Urinary bladder (tissue), 4 donors: ENCODE results near the gene ZACN. TPM values are rescaled to one million over a fixed set of nuclear protein-coding genes. Genes with fewer than 3 reads are reported as not detected.

Experiments used
- DNase-seq: peaks from one replicate; pipeline ENCODE4 v3.0.0-alpha.2; 2015; ENCODE audit errors: extremely low spot score
- H3K27ac ChIP-seq: one replicate; pipeline ENCODE4 v1.5.1; 2013; ENCODE audit warnings: low read depth, mild to moderate bottlenecking, moderate library complexity
- H3K36me3 ChIP-seq: one replicate; pipeline ENCODE4 v1.6.1; 2013; ENCODE audit warnings: mild to moderate bottlenecking, moderate library complexity; ENCODE audit not compliant: insufficient read depth
- H3K4me1 ChIP-seq: one replicate; pipeline ENCODE4 v1.6.1; 2013; ENCODE audit warnings: mild to moderate bottlenecking, moderate library complexity; ENCODE audit not compliant: insufficient read depth
- H3K4me3 ChIP-seq: one replicate; pipeline ENCODE4 v1.5.1; 2013; ENCODE audit warnings: low read depth, low read length
- WGBS: extraction: QIAGEN DNeasy Blood & Tissue Kit; methylation state at CpG from one replicate; pipeline ENCODE4 v1.1.7; 2013; 5-methylcytosine and 5-hydroxymethylcytosine counted together
- polyA plus RNA-seq: library from polyadenylated mRNA; stranded (reverse); fragments of 200-250 nt; gene quantifications from one replicate; pipeline ENCODE4 v1.2.3, GENCODE V29; 2013
- small RNA-seq: library from RNA; depleted of rRNA; stranded (forward); fragments of <200 nt; gene quantifications from one replicate; pipeline ENCODE3, GENCODE V24; 2014
- total RNA-seq: library from RNA; depleted of rRNA; stranded (reverse); fragments of >200 nt; gene quantifications from one replicate; pipeline ENCODE4 v1.2.3, GENCODE V29; 2014
- donor health status: healthy with polysubstance abuse.
- donor health status: healthy.

Gene ZACN
- total and polyA plus RNA-seq, 2 donors = 2.2 TPM; not detected in 1

DNA sequence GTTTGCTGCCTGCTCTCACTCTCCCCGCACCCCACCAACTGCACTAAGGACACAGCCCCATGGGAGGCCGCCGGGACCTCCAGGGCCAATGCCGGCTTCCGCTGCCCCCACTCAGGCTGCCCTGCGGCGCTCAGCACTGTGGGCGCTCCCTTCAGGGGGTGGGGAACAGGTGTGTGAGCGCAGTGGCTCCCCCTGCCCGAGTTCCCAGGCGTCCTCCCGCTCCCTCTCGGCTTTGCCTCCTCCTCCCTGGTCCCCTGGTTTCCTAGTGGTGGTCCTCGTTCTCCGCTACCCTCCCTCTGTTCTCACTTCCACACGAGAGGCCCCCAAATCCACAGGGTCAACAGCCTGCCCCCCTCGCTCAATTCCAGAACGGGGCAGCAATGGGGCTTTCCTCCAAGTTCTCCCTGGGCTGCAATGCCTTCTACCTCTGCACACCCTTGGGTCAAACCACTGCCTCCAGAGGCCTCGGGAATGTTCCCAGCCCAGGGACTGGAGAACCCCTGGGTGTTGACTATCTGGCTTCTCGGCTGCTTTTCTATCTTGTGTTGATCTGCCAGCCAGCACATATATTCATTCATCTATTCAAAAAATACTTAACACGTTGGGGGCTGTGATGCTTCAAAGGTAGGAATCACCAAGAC, 52.2 kb downstream of the ZACN start:
- no peak overlapping the region for H3K4me3 ChIP-seq
- whole genome bisulfite sequencing = 46% methylated on average over 21 of the region's 21 CpGs
- H3K27ac ChIP-seq = peak overlapping the region; percentile 90
- H3K4me1 ChIP-seq = no peaks in the 10 kb centered on the region
- DNase-seq = no peak
- no peaks in the 10 kb centered on the region for H3K36me3 ChIP-seq

DNA sequence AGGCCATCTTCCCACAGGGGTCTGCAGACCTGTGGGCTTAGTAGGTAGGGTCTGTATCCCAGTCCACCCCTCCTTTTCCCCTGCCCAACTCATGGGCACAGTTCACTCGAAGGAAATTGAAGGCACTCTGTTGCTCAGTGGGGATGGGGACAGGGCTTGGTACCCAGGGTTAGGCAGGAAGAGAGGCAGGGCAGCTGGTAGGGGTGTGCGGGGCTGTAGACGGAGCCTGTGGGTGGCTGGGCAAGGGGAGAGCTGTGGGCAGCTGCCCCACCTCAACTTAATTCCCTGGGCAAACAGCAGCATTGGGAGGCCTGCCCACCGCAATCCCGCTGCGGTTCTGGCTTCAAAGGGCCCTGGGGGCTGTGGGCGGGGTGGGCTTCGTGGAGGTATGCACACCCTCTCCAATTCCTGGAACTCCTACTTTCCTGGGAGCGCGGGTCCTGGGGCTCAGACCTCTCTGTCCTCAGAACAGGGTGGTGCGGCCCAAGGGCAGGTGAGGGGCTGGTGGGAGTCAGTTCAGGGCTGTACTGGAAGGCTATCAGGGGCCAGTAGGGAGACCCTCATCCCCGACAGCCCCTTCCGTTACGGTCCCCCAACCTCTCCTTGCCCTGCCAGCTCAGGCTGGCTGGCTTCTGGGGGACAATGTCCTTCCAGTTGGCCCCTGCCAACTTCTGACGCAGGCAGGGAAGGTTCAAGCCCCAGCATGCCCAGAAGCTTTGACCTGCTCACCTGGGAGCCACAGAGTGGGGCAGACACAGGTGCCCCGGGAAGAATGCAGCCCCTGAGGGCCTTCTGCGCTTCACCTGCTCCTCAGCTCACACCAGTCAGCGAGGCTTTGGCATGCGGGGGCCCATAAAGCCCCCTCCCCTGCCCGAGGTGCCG, 53.0 kb downstream of the ZACN start:
- Histone ChIP-seq H3K4me3 (no peak overlapping the region), H3K4me1 (no peaks in the 10 kb centered on the region), H3K36me3 (no peaks in the 10 kb centered on the region), H3K27ac (peak overlapping the region; percentile 90)
- DNase-seq = no peak
- 32% methylated on average over 21 of the region's 21 CpGs for WGBS

Small RNA genes lying within 50 kb of the gene (small RNA-seq; reads per million reads assigned to genes)
- 0.53 reads per million, percentile 49 among the genes with 10 or more reads in this experiment for gene MIR6868

Other genes with a start within 250 kb of the ZACN start
- gene UNC13D, start 234.8 kb upstream of the ZACN start, total RNA-seq = 10.6 TPM
- gene UNC13D, start 234.8 kb upstream of the ZACN start, polyA plus RNA-seq = 13.0 TPM
- gene WBP2, start 223.8 kb upstream of the ZACN start, total RNA-seq = 16.2 TPM
- 142 TPM for gene WBP2, start 223.8 kb upstream of the ZACN start, polyA plus RNA-seq
- gene TRIM47, start 200.6 kb upstream of the ZACN start, total RNA-seq = 28.9 TPM
- gene TRIM47, start 200.6 kb upstream of the ZACN start, polyA plus RNA-seq = 55.8 TPM
- 15.2 TPM for gene TRIM65, start 182.2 kb upstream of the ZACN start, total RNA-seq
- gene TRIM65, start 182.2 kb upstream of the ZACN start, polyA plus RNA-seq = 21.5 TPM
- gene MRPL38, start 174.3 kb upstream of the ZACN start, total RNA-seq = 18.3 TPM
- gene MRPL38, start 174.3 kb upstream of the ZACN start, polyA plus RNA-seq = 61.3 TPM
- 10.7 TPM for gene FBF1, start 138.1 kb upstream of the ZACN start, total RNA-seq
- gene FBF1, start 138.1 kb upstream of the ZACN start, polyA plus RNA-seq = 7.9 TPM
- 76.0 TPM for gene ACOX1, start 100.0 kb upstream of the ZACN start, total RNA-seq
- 15.1 TPM for gene ACOX1, start 100.0 kb upstream of the ZACN start, polyA plus RNA-seq
- 13.9 TPM for gene TEN1, start 99.9 kb upstream of the ZACN start, total RNA-seq
- gene TEN1, start 99.9 kb upstream of the ZACN start, polyA plus RNA-seq = 16.2 TPM
- 3.5 TPM for gene CDK3, start 78.3 kb upstream of the ZACN start, total RNA-seq
- 4.9 TPM for gene CDK3, start 78.3 kb upstream of the ZACN start, polyA plus RNA-seq
- 12.5 TPM for gene EVPL, start 51.9 kb upstream of the ZACN start, total RNA-seq
- gene EVPL, start 51.9 kb upstream of the ZACN start, polyA plus RNA-seq = 9.0 TPM
- 34.7 TPM for gene SRP68, start 6.7 kb upstream of the ZACN start, total RNA-seq
- gene SRP68, start 6.7 kb upstream of the ZACN start, polyA plus RNA-seq = 54.8 TPM
- not detected for gene GALR2, start 4.4 kb upstream of the ZACN start, total RNA-seq
- 0.09 TPM for gene GALR2, start 4.4 kb upstream of the ZACN start, polyA plus RNA-seq
- gene EXOC7, start 24.6 kb downstream of the ZACN start, total RNA-seq = 75.3 TPM
- 74.8 TPM for gene EXOC7, start 24.6 kb downstream of the ZACN start, polyA plus RNA-seq
- gene FOXJ1, start 62.1 kb downstream of the ZACN start, total RNA-seq = 0.90 TPM
- 1.4 TPM for gene FOXJ1, start 62.1 kb downstream of the ZACN start, polyA plus RNA-seq
- gene RNF157, start 161.3 kb downstream of the ZACN start, total RNA-seq = 1.9 TPM
- gene RNF157, start 161.3 kb downstream of the ZACN start, polyA plus RNA-seq = 5.8 TPM
- 5.4 TPM for gene UBALD2, start 186.2 kb downstream of the ZACN start, total RNA-seq
- 22.4 TPM for gene UBALD2, start 186.2 kb downstream of the ZACN start, polyA plus RNA-seq
- 3.2 TPM for gene QRICH2, start 229.1 kb downstream of the ZACN start, total RNA-seq
- 2.4 TPM for gene QRICH2, start 229.1 kb downstream of the ZACN start, polyA plus RNA-seq